ENCODE measurements around the gene TPRG1L.
"Not testable (repeated sequence)": the region's sequence is repeated elsewhere in the genome, so short reads cannot be mapped to it uniquely, and the experiment has no call there.

Gene TPRG1L

GRCh38 chr1:3624200-3625136 is at the start of gene TPRG1L:
TSS of gene TPRG1L (plus strand) at chr1:3625015. CDS start at chr1:3625073, 58 bp downstream.
- in situ Hi-C loops (cut with MboI; ENCODE audit: low sequenced_read_pairs): no loop called here

DNA sequence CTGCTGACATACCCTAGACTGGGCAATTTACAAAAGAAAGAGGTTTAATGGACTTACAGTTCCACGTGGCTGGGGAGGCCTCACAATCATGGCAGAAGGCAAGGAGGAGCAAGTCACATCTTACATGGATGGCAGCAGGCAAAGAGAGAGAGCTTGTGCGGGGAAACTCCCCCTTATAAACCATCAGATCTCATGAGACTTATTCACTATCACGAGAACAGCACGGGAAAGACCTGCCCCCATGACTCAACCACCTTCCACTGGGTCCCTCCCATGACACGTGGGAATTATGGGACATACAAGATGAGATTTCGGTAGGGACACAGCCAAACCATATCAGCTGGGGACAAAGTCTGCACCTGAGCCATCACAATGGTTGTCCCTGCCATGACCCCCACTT is 49.3 kb upstream of the TPRG1L start:
- in situ Hi-C loops (cut with MboI; ENCODE audit: low sequenced_read_pairs): not testable (repeated sequence)

DNA sequence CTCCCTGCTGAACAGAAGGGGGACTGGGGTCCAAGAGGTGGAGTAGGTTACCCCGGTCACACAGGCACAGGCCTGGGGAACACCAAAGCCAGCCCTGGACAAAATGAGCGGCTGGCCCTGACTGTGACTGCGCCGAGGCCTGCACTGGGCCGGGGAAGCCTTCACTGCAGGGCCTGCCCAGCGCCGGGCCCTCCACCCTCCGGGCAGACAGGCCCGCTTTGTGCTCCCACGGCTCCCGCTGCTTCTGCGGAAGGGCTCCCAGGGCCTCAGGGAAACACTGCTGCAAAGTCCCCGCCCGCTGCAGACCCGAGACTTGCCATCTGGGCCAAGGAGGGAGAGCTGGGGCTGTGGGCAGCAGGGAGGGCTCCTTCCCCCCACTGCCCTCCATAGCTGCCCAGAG is 48.8 kb upstream of the TPRG1L start:
- in situ Hi-C loops (cut with MboI; ENCODE audit: low sequenced_read_pairs): no loop called here

DNA sequence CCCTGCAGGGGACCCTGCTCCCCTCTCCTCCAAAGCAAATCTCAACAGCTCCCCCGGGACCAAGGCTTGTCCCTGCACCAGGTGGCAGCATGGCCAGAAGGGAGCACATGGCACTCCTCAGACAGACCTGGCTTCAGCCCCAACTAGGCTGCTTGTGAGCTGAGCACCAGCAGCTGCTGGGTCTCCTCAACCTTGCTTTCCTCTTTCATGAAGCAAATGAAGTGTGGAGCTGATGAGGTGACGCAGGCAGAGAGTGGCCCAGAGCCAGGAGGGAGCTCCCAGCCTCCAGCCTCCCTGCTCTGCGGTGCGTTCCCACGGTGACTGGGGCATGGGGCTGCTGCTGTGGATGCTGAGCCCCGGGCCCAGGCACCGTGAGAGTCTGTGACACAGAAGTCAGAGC is 47.5 kb upstream of the TPRG1L start:
- in situ Hi-C loops (cut with MboI; ENCODE audit: low sequenced_read_pairs): no loop called here

DNA sequence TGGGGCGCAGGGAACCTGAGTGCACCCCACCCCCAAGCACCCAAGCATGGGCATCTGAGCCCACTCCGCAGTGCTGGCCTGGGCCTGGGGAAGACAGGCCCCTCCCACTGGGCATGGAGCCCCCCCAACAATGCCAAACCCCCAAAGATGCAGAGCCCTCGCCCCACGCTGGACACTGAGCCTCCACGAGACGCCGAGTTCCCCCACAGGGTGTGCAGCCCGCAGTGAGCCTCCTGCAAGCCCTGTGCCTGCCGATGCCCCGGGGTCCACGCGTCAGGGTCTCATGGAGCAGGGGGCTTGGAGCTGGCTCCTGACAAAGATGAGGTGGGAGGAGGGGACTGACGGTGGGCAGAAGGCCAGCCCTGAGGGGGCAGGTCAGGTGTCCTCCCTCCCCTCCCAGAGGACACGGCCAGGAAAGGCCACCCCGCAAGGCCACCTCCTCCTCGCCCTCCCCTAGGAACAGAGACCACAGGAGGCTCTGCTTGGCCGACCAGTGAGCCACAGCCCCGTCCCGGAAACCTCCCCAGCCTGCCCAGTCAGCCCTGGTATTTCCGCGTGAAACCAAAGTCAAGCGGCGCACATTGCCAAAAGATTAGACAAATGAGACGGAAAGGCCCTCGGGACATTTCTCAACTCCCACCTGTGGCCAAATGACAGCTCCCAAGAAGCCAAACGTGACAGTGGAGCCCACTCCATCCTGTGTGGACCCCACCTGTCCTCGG is 46.9 kb upstream of the TPRG1L start:
- in situ Hi-C loops (cut with MboI; ENCODE audit: low sequenced_read_pairs): no loop called here

GRCh38 chr1:3578433-3578805 is 46.4 kb upstream of the TPRG1L start:
- in situ Hi-C loops (cut with MboI; ENCODE audit: low sequenced_read_pairs): no loop called here

DNA sequence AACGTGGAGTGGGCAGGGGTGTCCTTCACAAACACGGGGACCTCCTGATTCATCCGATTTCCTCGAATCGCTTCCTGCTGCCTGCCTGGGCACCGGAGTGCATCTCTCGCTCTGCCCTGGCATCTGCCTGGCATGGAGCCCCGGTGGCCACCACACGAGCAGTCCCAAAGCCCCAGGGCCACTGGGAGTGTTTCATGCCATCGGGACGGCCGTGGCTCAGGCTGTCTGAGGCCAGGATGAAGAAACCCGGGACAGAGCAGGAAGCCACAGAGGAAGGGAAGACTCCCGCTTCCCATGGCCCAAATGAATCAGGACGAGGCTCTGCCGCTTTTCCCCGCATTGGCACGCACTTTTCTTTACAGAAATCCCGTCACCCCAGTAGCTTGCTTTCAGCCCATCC is 45.9 kb upstream of the TPRG1L start:
- in situ Hi-C loops (cut with MboI; ENCODE audit: low sequenced_read_pairs): no loop called here

DNA sequence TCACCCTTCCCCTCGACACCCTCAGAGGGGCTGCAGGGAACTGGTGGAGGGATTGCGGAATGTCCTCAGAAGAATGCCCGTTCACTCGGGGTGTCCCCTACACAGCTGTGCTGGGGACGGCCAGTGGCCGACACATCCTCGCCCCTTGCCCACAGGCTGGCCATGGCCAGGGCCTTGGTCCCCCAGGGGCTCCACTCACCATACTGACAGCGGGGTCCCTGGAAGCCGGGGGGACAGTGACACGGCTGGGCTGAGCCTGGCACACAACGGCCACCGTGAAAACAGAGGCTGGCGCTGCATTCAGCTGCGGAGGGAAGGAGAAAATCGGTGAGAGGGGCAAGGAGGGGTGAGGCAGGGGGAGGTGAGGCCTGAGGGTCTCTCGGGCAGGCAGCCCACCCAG is 45.2 kb upstream of the TPRG1L start:
- in situ Hi-C loops (cut with MboI; ENCODE audit: low sequenced_read_pairs): no loop called here

GRCh38 chr1:3580231-3580630 is 44.6 kb upstream of the TPRG1L start:
- in situ Hi-C loops (cut with MboI; ENCODE audit: low sequenced_read_pairs): no loop called here

DNA sequence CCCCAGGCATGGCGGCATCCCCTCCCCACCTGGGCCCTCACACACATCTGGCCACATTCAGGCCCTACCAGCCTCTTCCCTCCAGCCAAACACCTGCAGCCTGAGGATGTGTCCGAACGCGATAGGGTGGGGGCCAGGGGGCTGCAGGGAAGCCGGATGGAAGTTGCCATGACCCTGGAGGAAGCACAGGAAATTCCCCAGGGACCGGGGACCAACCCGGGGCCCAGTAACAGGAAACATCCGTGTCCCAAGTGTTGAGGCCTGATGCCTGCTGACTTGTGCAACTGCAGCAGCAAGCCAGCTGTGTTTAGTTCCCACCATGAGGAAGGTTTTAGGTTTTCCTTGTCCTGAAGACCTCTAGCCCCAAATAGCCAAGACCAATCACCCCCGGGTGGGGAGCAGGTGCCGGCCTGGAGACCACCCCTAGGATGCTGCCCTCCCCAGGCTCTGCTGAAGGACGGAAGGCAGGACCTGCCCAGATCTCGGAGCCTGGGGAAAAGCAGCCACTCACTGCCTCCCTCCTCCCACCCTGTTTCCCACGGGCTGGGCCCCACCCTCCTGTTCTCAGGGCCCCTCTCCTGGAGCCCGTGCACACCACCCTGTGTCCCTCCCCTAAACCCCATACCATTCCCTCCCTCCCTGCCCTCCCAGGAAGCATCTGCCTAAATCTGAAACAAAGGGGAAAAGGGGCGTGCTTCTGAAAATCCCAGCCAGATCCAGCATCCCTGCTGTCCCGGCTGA is 43.3 kb upstream of the TPRG1L start:
- in situ Hi-C loops (cut with MboI; ENCODE audit: low sequenced_read_pairs): no loop called here

DNA sequence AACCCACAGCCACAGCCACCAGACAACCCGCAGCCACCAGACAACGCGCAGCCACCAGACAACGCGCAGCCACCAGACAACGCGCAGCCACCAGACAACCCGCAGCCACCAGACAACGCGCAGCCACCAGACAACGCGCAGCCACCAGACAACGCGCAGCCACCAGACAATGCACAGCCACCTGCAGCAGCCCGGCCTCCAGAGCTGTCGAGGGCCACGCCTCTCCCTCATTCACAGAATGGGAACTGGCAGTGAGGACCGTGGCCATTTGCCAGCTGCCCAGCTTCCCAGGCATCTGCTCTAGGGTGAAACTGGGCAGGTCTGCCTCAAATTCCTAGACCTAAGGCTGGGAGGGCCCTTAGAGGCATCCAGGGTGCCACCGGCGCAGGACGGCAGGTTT is 41.1 kb upstream of the TPRG1L start:
- in situ Hi-C loops (cut with MboI; ENCODE audit: low sequenced_read_pairs): not testable (repeated sequence)

- in situ Hi-C loops (cut with MboI; ENCODE audit: low sequenced_read_pairs): no loop called here
Measured at GRCh38 chr1:3584915-3585314, 39.9 kb upstream of the TPRG1L start.

DNA sequence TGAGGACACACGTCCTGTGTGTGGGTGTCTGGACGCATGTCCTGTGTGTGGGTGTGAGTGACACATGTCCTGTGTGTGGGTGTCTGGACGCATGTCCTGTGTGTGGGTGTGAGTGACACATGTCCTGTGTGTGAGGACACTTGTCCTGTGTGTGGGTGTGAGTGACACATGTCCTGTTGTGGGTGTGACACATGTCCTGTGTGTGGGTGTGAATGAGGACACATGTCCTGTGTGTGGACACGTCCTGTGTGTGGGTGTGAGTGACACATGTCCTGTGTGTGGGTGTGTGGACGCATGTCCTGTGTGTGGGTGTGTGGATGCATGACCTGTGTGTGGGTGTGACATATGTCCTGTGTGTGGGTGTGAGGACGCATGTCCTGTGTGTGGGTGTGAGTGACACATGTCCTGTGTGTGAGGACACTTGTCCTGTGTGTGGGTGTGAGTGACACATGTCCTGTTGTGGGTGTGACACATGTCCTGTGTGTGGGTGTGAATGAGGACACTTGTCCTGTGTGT is 39.4 kb upstream of the TPRG1L start:
- in situ Hi-C loops (cut with MboI; ENCODE audit: low sequenced_read_pairs): not testable (repeated sequence)

DNA sequence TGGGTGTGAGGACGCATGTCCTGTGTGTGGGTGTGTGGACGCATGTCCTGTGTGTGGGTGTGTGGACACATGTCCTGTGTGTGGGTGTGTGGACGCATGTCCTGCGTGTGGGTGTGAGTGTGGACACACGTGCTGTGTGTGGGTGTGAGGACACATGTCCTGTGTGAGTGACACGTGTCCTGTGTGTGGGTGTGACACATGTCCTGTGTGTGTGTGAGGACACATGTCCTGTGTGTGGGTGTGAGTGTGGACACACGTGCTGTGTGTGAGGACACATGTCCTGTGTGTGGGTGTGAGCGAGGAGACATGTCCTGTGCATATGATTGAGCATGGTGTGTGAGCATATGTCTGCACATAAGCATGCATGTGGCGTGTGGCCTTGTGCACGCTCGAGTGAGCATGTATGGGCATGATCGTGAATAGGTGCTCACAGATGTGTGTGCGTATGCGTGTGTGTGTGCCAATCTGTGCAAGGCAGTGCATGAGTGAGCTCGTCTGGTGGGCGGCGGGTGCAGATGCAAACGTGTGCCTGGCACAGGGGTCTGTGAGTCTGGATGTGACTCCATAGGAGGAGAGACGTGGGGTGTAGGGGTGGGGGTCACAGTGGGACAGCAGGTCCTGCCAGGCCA is 38.8 kb upstream of the TPRG1L start:
- in situ Hi-C loops (cut with MboI; ENCODE audit: low sequenced_read_pairs): no loop called here

DNA sequence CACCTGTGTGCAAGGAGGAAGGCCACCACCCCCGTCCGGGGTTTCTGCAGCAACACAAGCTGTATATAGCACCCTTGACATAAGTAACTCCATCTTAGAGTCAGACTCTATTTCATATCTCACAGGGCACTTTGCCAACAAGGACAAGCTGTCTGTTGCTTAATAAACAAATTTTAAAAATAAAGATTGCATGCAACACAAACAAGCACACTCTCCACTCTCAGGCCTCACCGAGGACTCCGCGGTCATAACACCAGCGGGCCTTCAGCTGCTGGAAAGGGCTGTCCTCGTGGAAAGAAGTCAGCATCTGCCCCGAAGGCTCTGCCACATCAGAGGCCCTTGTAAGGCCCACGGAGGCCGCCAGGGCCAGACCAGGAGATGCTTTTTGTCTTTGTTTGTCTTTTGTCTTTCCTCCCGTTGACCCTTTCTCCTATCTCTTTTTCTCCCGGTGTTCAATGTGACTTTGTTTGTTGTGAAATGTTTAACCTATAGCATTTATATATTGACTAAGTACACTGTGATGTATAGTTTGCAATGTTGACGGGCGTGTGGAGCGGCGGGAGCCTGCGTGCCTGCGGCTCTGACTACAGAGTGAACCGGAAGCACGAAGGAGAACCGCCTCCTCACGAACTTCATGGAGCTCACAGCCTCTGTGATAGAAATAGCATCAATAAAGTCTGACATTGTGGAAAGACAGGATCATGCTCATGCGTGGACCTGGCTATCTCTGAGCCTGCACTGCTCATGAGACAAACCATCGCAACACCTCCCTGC is 37.6 kb upstream of the TPRG1L start:
- in situ Hi-C loops (cut with MboI; ENCODE audit: low sequenced_read_pairs): no loop called here

DNA sequence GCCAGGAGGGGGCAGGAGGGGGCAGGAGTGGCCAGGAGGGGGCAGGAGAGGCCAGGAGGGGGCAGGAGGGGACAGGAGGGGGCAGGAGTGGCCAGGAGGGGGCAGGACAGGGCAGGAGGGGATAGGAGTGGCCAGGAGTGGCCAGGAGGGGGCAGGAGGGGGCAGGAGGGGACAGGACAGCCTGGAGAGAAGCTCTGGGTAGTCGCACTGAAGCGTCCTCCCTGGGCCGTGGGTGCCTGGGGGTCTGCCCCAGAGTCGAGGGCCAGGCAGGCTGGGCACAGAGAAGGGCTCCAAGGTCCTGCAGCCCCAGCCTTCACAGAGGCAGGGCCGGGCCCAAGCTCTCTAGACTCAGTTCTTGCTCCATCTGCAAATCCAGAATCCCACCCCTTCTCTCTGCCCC is 36.4 kb upstream of the TPRG1L start:
- in situ Hi-C loops (cut with MboI; ENCODE audit: low sequenced_read_pairs): no loop called here

DNA sequence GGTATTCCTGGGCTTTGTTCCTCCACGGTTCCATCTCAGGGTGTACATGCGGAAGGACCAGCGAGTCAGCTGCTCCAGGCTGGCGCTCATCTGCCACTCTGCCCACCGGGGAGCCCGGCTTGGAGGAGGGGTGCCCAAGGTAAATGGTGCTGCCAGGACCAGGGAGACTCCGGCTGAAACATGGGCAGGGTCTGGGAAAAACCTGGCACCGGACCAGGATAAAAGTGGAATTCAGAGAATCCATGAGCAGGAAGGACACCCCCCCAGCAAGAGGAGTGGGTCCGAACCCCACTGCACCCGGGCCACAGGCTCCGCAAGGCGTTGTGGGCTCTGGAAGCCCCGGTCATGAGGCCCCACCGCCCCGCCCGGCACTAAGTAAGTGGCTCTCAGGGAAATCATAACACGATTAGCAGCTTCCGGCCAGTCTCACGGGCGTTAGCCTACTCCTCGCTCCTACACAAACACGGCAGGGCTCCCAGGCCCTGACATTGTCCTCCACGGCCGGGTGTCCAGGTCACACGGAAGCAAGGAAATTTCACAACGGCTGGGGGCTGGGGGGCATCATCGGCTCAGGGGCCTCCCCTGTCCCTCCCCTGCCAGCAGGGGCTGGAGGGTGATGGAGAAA is 34.6 kb upstream of the TPRG1L start:
- in situ Hi-C loops (cut with MboI; ENCODE audit: low sequenced_read_pairs): no loop called here

DNA sequence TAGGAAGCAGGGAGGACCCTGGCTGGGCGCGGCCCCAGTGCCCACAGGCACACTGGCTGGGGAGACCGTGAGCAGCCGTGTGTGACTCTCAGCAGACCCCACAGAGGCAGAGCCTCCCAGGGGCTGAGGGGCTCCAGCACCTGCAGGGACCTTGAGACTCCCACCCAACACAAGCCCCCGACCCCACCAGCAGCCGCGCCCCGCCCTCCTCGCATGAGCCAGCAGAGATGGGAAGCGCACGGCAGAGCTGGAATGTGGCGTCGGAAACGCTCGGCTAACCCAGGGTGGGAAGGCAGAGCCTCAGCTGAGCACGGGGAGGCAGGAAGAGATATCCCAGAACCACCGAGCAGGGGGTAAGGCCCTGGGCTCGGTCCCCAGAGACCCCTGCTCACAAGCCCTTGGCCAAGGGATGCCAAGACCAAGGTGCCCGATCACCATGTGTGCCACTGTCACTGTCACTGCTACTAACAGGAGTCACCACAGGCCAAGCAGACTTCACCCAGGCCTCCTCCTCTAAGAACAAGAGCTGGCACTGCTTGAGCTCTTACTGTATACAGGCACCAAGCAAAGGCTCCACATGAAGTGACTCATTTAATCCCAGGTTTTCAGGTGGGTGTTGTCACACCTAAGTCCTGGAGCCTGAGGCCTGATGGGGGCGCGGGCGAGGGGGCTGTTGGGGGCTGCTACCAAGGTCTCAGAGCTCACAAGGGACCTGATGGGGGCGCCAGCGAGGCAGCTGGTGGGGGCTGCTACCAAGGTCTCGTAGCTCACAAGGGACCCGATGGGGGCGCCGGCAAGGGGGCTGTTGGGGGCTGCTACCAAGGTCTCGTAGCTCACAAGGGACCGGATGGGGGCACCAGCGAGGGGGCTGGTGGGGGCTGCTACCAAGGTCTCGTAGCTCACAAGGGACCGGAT is 33.6 kb upstream of the TPRG1L start:
- in situ Hi-C loops (cut with MboI; ENCODE audit: low sequenced_read_pairs): no loop called here

DNA sequence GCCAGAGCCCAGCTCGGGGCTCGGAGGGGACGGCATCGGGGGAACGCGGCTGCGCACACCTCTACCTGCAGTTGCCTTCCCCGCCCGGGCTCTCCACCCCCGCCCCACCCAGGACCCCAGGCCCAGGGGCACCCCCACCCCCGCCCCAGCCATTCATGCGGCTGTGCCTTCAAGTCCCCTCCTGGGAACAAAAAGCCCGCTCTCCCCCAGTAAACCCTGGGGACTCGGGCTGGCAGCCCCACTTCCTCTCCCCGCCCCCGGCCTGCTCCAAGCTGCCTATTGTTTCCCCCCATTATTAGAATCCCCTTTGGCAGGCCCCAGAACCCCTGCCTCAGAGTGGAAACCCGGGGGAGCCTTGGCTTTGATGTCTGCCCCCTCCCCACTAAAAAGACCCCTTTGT is 31.5 kb upstream of the TPRG1L start:
- in situ Hi-C loops (cut with MboI; ENCODE audit: low sequenced_read_pairs): no loop called here
